Stomach (tissue), 9 donors: ENCODE measurements around the gene NEK6. TPM values are rescaled to one million over a fixed set of nuclear protein-coding genes. Genes with fewer than 3 reads are reported as not detected.

Experiments
- DNase-seq, 2 donors: peaks; one replicate each; pipeline versions ENCODE4 v3.0.0 to v3.0.0-alpha.2; 2013 to 2019
- H3K27ac ChIP-seq, 5 donors: fragments of 200-600 bp in 4 of 5; sonication (generic) in 4 of 5; one replicate each; pipeline ENCODE4 v1.5.1; 2013 to 2019; ENCODE audit warnings: mild to moderate bottlenecking in 1 of 5, moderate library complexity in 1 of 5
- H3K27me3 ChIP-seq, 3 donors: fragments of 200-600 bp; sonication (generic); one replicate each; pipeline ENCODE4 v1.5.1; 2017 to 2019; ENCODE audit warnings: mixed run types in 1 of 3
- H3K36me3 ChIP-seq, 4 donors: fragments of 200-600 bp; sonication (generic); 1 replicate in 3 of 4; 2 replicates in 1 of 4; pipeline ENCODE4 v1.5.1; 2016 to 2019
- H3K4me1 ChIP-seq, 4 donors: fragments of 200-600 bp; sonication (generic); one replicate each; pipeline ENCODE4 v1.5.1; 2016 to 2019
- H3K4me3 ChIP-seq, 4 donors: fragments of 200-600 bp; sonication (generic) in 3 of 4; one replicate each; pipeline ENCODE4 v1.5.1; 2016 to 2019; ENCODE audit warnings: mild to moderate bottlenecking in 1 of 4
- H3K9me3 ChIP-seq, 4 donors: fragments of 200-600 bp; sonication (generic); one replicate each; pipeline ENCODE4 v1.5.1; 2016 to 2019
- EP300 ChIP-seq: sonication (generic); formaldehyde crosslinking; IDR thresholded peaks from one replicate; pipeline ENCODE4 v1.6.1; 2017; ENCODE audit warnings: antibody characterized with exemption
- POLR2A ChIP-seq, 4 donors: fragments of 450-650 bp; IDR thresholded peaks; one replicate each; pipeline ENCODE4 v1.6.1; 2016; ENCODE audit warnings: antibody characterized with exemption in 4 of 4, control low read depth in 2 of 4, mild to moderate bottlenecking in 1 of 4, moderate library complexity in 1 of 4
- POLR2AphosphoS5 ChIP-seq, 3 donors: sonication (generic); formaldehyde crosslinking; IDR thresholded peaks; one replicate each; pipeline ENCODE4 v1.6.1; 2016; ENCODE audit warnings: antibody characterized with exemption in 3 of 3
- WGBS, 5 donors: extraction: QIAGEN DNeasy Blood & Tissue Kit in 3 of 5; methylation state at CpG; one replicate each; pipeline versions ENCODE4 v1.1.5 to v1.1.7; 2013 to 2018; 5-methylcytosine and 5-hydroxymethylcytosine counted together
- intact Hi-C: fragments of 100-400 bp; cut with DNase I; formaldehyde crosslinking; loops from one replicate; pipeline ENCODE4 v1.15.1; 2023; ENCODE audit warnings: low total_unique reads
- polyA plus RNA-seq, 3 donors: library from polyadenylated mRNA; stranded (reverse); fragments of 200-250 nt; gene quantifications; one replicate each; pipeline ENCODE4 v1.2.3, GENCODE V29; 2013
- total RNA-seq, 5 donors: library from RNA; depleted of rRNA; stranded (reverse); fragments of >200 nt; gene quantifications; one replicate each; pipeline versions ENCODE4 v1.1.0 to v1.2.3, GENCODE V29; 2014 to 2016
- TF ChIP-seq, protein P1 (sequence below), 7 experiments: fragments of 450-650 bp in 4 of 7; fragments of 200-600 bp in 3 of 7; sonication (generic) in 3 of 7; IDR thresholded peaks; one replicate each; pipeline ENCODE4 v1.5.1; 2016 to 2019; ENCODE audit warnings: antibody characterized with exemption in 7 of 7, control low read depth in 2 of 7, mild to moderate bottlenecking in 1 of 7
- donor health status: healthy with polysubstance abuse.
- donor health status: Bipolar disorder and iron deficiency.
- donor health status: healthy.

NEK6 gene
- total and polyA plus RNA-seq, 8 donors, result 6.0 to 76.8 (median 25.9) TPM

DNA sequence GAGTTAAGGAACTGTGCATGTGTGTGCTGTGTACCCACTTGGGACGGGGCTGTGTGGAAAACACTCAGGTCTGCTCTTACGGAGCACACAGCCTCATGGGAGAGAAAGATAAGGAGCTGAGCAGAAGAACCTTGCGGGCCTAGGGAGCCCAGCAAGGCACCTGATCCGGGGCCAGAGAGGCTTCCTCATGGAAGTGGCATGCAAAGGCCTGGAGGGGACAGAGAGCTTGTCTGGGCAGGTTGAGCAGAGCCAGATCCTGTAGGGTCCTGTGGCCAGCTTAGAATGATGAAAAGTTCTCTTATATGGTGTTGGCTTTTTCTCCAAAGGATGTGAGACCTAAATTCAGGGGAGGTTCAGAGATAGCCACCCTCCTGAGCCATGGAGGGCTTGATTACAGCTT, 45.2 kb downstream of the NEK6 start:
- intact Hi-C loops, result no loop called here
- TF ChIP-seq EP300, result no peak
- TF ChIP-seq, protein P1, sequence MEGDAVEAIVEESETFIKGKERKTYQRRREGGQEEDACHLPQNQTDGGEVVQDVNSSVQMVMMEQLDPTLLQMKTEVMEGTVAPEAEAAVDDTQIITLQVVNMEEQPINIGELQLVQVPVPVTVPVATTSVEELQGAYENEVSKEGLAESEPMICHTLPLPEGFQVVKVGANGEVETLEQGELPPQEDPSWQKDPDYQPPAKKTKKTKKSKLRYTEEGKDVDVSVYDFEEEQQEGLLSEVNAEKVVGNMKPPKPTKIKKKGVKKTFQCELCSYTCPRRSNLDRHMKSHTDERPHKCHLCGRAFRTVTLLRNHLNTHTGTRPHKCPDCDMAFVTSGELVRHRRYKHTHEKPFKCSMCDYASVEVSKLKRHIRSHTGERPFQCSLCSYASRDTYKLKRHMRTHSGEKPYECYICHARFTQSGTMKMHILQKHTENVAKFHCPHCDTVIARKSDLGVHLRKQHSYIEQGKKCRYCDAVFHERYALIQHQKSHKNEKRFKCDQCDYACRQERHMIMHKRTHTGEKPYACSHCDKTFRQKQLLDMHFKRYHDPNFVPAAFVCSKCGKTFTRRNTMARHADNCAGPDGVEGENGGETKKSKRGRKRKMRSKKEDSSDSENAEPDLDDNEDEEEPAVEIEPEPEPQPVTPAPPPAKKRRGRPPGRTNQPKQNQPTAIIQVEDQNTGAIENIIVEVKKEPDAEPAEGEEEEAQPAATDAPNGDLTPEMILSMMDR (IDR thresholded peaks at IDR 0.05), result no peak
- TF ChIP-seq POLR2A (IDR thresholded peaks at IDR 0.05), result no peak
- no peak for TF ChIP-seq POLR2AphosphoS5 (IDR thresholded peaks at IDR 0.05)
- 76 to 90% (median 78%) methylated on average over 3 to 4 of the region's 4 CpGs for WGBS, 5 donors

DNA sequence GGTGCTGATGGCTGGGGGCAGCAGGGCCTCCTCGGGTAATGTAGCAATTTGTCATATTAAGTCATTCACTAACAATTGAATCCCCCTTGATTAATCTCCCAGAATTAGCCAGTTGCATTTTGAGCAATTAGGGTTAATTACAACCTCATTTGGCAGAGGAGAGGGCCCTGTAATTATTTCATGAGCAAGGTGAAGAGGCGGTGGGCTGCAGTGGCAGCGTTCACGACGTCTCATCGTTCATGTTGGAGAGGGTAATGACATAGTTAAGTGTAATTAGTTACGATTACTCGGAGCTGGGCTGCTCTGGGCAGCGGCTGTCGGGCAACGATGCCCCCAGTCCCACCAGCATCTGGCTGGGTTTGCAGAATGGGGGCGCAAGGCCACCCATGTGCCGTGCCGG, 46.0 kb downstream of the NEK6 start:
- Histone ChIP-seq H3K27ac (no peak overlapping the region), H3K27me3 (no peaks in the 10 kb centered on the region), H3K9me3 (no peaks in the 10 kb centered on the region), H3K36me3 (peaks cover 19 to 58% (median 46%) of the 10 kb centered on the region in 4 donors), H3K4me1 (peaks cover 0 to 40% (median 7%) of the 10 kb centered on the region in 4 donors), H3K4me3 (no peak overlapping the region)
- intact Hi-C loops, result no loop called here
- TF ChIP-seq POLR2AphosphoS5 (IDR thresholded peaks at IDR 0.05) (no peak), EP300 (no peak), POLR2A (IDR thresholded peaks at IDR 0.05) (no peak)
- TF ChIP-seq, protein P1 (IDR thresholded peaks at IDR 0.05), result no peak
- no peak for DNase-seq
- 86 to 92% (median 89%) methylated on average over 14 of the region's 14 CpGs for WGBS, 5 donors

More for the DNA sequence above, 45.2 kb downstream of the NEK6 start:
- peaks cover 19 to 54% (median 42%) of the 10 kb centered on the region in 4 donors for H3K36me3 ChIP-seq
- no peak for DNase-seq
- H3K4me3 ChIP-seq, result no peak overlapping the region
- H3K27me3 ChIP-seq, result no peaks in the 10 kb centered on the region
- no peak overlapping the region for H3K27ac ChIP-seq
- no peaks in the 10 kb centered on the region for H3K9me3 ChIP-seq
- H3K4me1 ChIP-seq, result peaks cover 6 to 47% (median 12%) of the 10 kb centered on the region in 4 donors

DNA sequence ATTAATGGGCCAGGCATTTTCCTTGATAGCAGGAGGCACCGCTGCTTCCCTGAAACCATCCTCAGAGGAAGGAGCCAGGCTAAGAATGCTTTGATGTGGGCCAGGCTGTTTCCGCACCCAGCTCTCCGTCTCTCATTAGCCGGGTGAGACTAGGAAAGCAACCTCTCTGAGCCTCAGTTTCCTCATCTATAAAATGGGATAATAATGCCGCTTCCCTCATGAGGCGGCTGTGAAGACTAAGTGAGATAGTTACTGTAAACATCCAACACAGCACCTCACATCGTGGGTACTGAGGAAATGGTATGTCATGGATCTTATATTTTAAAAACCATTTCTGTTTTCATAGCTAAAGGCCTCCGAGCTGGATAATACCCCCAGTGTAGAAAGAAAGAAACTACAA, 46.5 kb downstream of the NEK6 start:
- H3K4me1 ChIP-seq, result peaks cover 0 to 37% (median 3%) of the 10 kb centered on the region in 4 donors
- no peak overlapping the region for H3K27ac ChIP-seq
- intact Hi-C loops, result no loop called here
- DNase-seq, result no peak
- TF ChIP-seq POLR2A (IDR thresholded peaks at IDR 0.05), result no peak
- H3K27me3 ChIP-seq, result no peaks in the 10 kb centered on the region
- H3K36me3 ChIP-seq, result peaks cover 19 to 63% (median 49%) of the 10 kb centered on the region in 4 donors
- no peak overlapping the region for H3K4me3 ChIP-seq
- H3K9me3 ChIP-seq, result no peaks in the 10 kb centered on the region
- 89 to 93% (median 91%) methylated on average over 8 of the region's 8 CpGs for WGBS, 5 donors

DNA sequence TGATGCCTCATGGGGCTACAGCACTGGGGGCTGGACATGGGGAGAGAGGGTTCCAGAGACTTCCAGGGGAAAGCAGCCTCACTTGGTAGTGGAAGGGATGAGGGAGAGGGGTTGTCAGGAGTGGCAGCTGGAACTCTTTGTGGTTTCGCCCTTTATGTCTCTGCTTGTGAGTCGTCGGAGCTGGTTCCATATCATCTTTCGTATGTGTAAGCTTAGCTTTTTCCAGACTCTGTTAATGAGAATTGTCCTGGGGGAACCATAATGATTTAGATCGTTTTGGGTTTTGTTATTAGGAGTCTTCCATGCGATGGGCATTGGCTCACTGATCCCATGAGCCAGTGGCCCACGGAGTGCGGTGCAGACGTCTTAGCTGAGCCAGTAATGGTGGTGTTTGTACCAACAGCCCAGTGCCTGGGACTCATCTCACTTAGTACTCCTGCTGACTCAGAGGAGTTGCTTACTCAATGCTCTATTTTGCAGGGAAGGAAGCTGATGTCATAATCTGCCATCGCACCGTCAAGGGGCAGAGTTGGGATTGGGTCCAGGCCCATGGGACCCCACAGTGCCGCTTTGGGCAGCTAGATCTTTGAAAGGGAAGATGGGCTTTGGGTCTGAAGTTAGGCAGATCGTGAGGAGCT, 48.5 kb downstream of the NEK6 start:
- H3K36me3 ChIP-seq, result peaks cover 19 to 83% (median 58%) of the 10 kb centered on the region in 4 donors
- WGBS, 5 donors, result 67 to 83% (median 83%) methylated on average over 13 of the region's 13 CpGs
- H3K27ac ChIP-seq, result peak overlapping the region in 2 of 5 donors; percentile 17 to 26
- H3K4me1 ChIP-seq, result peaks cover 0 to 24% (median 0%) of the 10 kb centered on the region in 4 donors
- intact Hi-C loops, result no loop called here
- H3K9me3 ChIP-seq, result no peaks in the 10 kb centered on the region
- H3K4me3 ChIP-seq, result no peak overlapping the region
- DNase-seq, result no peak
- no peaks in the 10 kb centered on the region for H3K27me3 ChIP-seq
- TF ChIP-seq POLR2AphosphoS5 (IDR thresholded peaks at IDR 0.05) (peak in 1 of 3 donors; percentile 15), POLR2A (IDR thresholded peaks at IDR 0.05) (no peak), EP300 (no peak)
- TF ChIP-seq, protein P1 (IDR thresholded peaks at IDR 0.05), result no peak
